GM12874 (cell line): Measurements from ENCODE around the gene AMOT.

ENCODE experiments used
- CTCF ChIP-seq: IDR thresholded peaks from 2 replicates; pipeline ENCODE4 v1.5.1; 2011; ENCODE audit warnings: low read depth, mild to moderate bottlenecking, control low read depth, low read length, moderate library complexity; ENCODE audit not compliant: insufficient read depth

Gene AMOT

GRCh38 chrX:112802541-112802940 lies 38.1 kb downstream of the AMOT start:
- no peak for TF ChIP-seq CTCF

GRCh38 chrX:112800971-112801775 lies 39.5 kb downstream of the AMOT start:
- no peak for TF ChIP-seq CTCF

GRCh38 chrX:112799425-112799824 lies 41.2 kb downstream of the AMOT start:
- no peak for TF ChIP-seq CTCF

- TF ChIP-seq CTCF = no peak
These were observed 41.9 kb downstream of the AMOT start for GRCh38 chrX:112798736-112799135.

GRCh38 chrX:112789931-112790330 lies 50.7 kb downstream of the AMOT start:
- TF ChIP-seq CTCF = no peak

- TF ChIP-seq CTCF = no peak
These were observed 54.6 kb downstream of the AMOT start for GRCh38 chrX:112786076-112786475.

- no peak for TF ChIP-seq CTCF
These were observed 55.3 kb downstream of the AMOT start for GRCh38 chrX:112785344-112785743.
